LoVo (cell line): Measurements from ENCODE around the gene PPP1R15B.

Experiments
- DNase-seq: peaks from one replicate; pipeline ENCODE4 v3.0.0-alpha.2; 2016; ENCODE audit warnings: low spot score

The PPP1R15B gene

DNA sequence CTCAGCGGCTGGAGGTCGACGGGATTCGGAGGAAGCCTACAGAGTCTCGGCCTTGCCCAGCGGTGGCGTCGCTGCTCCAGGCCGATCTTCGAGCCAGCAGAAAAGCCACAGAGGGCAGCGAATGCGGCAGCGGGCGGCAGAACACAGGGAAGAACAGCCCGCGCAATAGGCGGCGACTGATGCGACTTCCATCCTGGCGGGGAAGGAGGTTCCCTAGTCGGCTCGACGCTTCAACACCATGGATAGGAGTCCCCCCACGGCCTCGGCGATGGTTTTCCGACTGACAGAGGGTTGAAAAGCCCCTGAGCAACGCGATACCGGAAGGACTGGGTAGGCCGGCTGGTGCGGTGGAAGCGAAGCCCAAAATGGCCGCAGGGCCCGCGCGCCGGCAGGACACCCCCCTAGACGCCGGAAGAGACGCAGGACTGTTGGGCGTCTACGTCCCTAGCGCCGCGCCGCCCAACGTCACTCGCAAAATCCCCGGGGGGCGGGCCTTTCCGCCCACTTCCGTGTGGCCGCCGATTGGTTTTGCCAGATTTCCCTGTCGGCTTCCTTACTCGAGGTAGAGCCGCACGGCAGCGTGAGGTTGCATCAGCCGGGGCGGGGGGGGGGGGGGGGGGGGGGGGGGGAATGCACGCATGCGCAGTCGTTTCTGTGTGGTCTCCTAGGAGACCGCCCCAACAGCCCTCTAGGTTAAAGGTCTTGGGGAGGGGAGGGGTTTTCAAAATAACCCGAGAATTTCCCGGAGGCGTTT is at the start of gene PPP1R15B:
Gene PPP1R15B, minus strand, starts transcription at position 367 of the 754 bp plus-strand sequence. CDS start 406 bp downstream, outside the sequence.
- peak; percentile 98 for DNase-seq

DNA sequence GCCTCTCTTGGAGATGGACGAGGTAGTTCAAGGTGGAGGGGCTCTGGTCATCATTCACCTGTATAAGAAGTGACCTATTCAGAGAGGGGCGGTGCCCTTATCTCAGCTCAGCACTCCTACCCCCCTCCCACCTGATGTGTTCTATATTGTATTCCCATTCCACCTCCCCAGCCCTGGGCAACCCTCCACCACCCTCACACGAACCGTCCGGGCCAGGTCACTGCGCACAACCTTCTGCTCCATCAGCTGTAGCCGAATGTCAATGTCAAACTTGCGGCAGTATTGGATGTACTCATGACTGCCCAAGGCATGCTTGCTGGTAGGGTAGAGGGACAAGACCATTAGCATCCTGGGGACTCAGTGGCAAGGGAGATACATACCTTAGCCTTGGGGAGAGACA is 48.7 kb upstream of the PPP1R15B start:
- no peak for DNase-seq

DNA sequence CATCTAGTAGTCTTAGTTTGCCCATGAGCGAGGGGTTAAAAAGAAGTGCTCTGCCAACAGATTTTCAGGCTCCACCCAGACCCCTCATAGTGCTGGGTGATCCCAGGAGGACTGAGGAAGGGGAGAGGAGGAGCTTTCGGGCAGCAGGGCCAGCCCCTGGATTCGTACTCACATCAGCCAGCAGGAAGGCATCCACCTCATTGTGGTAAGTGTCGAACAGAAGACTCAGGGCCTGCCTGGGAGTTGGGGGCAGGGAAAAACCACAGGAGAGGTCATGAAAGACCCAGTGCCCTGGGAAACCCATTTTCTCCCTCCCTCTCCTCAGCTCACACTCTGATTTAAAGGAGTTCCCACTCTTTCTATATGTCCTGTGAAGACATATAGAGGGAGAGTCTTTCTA is 48.1 kb upstream of the PPP1R15B start:
- DNase-seq = no peak

DNA sequence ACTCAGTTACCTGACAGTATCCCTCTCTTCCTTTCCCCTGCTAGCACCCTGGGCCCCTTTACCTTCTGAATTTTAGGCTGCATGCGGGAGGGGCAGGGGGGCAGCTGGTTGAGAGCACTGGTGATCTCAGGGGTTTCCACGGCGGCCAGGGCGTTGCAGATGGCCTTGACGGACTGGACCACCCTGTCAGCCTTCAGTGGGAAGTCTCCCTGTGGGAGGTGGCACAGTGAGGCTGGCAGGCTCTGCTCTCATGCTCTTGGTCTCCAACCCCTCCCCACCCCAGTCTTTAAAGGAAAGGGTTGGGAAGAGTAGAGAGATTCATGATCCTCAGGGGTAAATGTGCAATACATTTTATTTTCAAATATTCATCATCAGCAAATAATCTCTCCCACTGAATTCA is 46.0 kb upstream of the PPP1R15B start:
- no peak for DNase-seq

DNA sequence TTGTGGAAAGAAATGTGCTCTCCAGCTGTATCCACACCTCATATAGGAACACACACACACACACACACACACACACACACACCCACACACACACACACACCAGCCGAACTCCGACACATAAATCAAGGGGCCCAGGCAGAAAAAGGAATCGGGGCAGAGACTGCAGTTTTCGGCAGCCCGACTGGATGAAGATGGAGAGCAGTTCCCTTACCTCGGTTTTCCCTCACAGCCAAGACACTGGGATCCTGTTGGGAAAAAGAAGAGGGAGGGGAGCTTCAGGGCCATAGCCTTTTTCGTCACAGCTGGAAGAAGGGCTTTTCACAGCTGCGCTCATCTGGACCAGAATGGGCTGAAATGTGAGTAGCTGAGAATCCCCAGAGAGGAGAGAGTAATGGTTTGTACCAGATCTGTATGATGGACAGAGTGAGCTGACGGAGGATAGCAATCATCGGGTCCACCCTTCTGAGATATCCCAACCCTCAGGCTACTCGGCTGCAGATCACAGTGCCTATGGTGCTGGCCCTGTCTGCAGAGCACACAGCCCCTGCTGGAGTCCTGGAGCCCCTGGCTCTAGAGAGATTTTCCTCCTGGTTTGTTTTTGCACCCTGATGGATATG is 45.3 kb upstream of the PPP1R15B start:
- no peak for DNase-seq

DNA sequence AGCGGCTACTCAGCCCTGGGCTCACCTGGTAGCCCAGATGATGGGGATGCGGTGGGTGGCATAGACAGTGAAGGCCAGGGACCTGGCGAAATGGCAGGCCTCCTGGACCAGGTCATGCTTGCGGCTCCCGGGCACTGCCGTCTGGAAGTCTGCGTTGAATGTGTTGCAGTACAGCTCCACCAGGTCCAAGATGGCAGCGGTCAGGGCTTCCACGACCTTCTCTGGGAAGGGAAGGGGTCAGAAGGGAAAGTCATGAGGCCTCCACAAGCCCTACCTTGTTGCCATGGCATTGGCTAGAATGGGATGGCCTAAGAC is 44.2 kb upstream of the PPP1R15B start:
- no peak for DNase-seq

DNA sequence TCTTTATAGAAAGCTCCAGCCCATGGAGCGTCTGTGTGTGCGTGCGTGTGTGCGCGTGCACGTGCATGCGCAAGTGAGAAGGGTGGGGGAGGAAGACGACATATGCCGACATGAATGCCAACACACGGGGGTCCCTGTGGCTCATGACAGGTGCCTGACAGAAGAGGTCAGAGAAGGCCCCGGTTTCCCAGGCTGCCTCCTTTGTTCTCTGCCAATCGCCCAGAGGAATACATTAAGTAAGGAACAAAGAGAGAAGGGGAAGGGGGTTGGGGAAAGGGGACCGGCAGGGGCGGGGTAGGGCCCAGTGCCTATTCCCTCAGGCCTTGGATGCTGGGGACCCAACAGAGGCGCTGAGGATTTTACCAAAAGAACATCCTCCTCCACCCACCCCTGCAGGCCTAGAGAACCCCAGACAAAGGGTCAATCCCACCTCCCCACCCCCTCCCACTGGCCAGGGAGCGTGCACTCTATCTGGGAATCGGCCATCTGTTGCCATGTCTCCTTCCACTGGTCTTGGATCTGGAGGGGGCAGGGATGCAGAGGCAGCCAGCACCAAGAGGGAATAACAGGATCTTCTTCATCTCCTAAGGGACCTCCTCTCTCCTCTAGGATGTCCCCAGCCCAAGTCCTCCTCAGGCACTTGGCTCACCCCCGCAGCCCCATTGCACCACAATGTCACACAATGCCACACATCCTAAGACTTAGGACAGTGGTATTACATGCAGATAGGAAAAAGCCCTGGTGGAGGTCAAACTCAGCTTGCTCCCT is 43.6 kb upstream of the PPP1R15B start:
- no peak for DNase-seq

DNA sequence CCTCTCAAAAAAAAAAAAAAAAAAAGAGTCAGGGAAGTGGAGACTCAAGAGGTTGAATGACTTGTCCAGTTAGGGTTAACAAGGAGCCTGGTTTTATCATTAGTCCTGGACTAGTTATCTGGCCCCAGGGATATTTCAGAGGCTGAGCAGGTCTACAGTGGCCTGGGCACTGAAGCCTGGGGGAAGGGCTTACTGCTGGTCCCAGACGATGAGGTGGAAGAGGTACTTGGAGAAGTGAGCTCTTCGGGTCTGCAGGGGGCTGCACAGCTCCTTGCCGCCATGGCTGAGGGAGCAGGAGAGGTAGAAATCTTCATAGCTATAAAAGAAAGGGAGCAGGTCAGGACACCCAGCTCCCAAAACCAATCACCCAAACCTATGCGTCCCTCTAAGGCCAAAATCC is 42.9 kb upstream of the PPP1R15B start:
- DNase-seq = no peak

DNA sequence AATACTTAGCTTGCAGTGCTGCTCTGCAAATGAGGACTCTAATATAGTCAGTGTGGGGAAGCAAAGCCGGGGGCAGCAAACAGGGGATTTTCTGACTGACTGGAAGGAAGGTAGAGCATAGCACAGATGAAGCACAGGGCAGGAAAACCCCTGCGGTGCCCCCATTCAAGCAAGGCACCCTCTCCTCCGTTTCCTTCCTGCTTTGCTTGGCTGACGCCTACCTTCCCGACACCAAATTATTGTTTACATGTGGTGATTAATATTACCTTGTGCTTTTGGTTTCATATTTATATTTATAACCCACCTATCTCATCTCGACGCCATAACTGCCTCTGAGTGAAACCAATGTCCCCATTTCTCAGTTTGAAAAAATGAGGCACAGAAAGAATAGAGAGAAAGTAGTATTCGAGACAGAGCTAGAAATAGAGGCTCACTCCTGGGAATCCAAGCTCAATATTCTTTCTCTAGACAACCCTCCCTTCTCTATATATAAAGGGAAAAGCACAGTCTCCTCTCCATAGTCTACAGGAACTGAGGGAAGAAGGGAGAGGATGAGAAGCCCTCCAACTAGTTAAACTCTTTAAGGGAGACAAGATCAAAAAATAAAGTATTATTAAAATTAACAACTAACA is 41.6 kb upstream of the PPP1R15B start:
- DNase-seq = no peak

DNA sequence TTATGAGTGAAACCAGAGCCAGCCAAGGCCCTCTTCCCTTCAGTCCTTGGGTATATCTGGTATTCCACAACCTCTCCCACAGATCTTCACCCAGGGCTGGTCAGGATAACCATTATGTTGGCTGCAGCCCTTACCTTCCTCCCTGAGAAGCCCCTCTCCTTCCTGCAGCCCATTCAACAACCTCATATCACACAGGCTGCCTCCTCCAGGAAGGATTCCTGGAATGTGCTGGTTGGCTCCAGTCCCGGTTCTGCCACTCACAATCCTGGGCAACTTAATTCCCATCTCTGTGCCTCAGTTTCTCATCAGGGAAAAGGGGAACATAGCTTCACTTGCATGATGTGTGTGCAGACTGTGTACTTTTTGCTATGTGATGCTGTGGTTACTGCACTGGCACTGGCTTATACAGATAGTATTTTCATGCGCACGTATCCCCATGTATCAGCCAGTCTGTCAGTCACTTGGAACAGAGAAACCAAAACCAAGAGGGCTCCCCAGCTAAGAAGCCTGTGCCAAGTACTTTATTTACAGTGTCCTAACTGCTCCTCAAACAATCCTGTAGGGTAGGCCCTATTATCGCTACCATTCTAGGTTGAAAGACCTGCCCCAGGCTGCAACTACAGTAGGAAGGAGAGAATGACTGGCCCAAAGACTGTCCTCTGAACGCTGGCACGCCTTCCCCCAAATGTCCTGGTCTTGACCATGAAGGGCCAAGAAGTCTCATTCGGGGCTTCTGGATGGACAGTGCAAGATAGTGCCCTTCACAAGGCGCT is 39.9 kb upstream of the PPP1R15B start:
- no peak for DNase-seq

DNA sequence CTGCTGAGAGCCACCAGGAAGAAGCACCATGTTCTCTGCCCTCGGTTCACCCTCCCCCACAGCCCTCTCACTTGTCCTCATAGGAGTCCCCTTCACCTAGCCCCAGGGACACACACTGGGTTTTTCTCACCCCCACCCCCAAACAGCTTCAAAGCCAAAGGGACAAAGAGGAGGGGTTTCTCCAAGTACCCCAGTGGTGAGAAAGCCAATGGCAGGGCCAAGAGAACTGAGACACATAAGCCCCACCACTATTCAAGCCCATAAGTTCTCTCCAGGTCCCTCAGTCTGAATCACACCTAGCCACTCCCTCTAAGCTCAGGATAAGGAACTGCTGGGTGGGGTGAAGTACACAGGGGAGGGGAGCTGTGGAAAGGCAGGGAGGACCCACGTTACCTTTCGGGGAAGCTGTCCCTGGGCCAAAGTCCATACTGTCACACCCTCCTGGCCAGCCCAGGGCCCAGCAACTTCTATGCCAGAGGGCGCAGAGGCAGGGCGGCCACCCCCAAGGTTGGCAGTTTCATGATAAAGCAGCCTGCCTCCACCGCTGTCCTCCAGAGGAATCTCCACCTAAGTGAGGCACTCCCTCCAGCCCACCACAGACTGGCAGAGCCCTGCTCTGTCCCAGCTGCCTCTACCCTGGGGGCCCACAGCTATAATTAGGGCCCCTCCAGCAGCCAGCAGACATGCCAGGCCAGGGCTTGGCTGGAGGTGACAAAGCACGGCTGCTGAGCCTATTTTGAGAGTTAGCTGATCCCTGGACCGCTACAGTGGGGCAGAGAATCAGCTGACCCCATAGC is 39.0 kb upstream of the PPP1R15B start:
- peak; percentile 96 for DNase-seq

DNA sequence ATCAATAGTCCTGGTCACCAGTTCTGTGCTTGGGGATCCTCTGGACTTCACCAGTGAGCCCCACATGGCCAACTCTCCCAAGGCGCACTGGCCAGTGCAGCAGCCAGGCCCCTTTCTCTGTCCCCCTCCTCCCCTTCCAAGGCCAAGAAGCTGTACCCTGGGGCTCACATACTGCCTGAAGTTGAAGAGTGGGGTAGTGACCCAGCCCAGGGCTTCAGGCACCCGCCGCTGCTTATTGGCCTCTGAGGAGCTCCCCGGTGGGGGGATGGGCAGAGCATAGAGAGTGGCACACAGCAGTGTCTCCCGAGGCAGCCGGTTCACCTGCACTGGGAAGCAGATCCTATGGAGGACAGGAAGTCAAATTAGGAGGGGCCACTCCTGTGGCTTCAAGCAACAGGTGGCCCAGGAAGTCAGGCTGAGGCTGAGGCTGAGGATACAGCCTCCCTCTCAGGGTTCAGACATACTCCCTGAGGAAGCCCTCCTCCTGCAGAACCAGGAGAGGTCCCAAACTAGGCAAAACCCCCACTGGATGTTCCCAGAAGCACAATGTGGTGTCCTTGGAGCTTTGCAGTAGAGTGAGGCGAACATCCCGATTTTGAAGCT is 38.2 kb upstream of the PPP1R15B start:
- no peak for DNase-seq

DNA sequence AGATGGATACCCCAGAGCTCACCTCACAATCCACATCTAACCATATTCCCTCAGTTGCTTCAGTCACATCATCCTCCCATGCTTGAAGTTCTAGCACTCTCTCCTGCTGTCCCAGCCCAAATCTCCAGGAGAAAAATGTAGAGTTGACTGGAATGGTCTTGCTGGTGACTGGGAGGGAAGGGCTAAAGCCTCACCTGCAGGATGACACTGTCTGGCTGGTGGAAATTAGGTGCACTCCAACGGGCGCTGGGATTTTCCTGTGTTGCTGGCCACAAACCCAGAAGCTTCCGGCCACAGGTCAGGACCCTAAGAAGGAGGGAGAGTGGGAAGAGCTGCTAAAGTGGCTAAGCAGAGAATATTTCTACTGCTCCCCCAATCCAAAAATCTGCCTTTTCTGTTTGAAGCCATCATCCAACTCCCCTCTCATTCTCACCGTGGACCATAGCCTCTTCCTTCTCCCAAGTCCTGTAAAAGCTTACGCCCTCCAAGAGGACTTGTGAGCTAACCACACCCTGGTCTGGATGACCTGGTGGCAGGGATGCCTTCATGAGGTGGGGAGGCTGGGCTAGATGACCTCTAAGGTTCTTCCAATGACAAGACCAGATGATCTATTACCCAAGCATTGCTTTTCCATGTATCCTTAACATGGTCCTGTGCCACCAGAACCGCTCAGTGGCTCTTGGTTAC is 37.5 kb upstream of the PPP1R15B start:
- no peak for DNase-seq

DNA sequence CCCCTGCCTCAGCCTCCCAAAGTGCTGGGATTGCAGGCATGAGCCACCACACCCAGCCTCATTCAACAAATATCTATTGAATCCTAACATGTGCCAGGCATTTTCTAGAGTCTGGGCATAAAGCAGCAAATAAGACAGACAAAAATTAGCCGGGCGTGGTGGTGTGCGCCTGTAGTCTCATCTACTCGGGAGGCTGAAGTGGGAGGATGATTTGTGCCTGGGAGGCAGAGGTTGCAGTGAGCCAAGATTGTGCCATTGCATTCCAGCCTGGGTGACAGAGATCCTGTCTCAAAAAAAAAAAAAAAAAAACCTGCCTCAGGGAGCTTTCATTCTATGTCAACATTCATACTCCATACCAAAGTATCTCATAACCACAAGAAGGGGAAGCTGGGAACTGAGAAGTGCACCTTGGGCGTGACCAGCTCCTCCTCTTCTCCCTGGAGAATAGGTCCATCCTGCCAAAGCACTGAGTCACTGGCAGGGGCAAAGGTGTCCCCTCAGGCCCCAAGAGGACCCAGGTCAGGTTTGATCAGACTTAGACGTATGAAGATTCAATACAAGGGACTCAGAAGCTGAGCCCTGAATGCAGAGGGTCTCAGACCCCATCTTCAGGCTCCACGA is 36.8 kb upstream of the PPP1R15B start:
- peak; percentile 86 for DNase-seq

DNA sequence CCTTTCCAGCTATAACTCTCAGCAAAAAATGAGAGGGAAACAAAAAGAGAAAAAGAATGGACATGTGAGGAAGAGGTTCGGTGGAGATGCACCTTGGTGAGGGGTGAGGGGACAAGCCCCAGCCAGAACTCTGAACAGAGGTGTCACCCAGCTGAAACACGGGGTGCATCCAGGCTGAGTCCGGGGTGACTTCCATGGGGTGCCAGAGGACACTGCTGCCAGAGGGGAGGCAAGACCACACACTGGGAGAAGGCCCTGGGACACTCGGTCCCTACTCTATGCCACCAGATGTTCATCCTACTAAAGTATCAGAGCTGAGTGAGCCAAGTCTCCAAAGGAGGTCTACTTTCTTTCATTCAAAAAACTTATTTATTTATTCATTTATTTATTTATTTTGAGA is 36.1 kb upstream of the PPP1R15B start:
- DNase-seq = no peak

DNA sequence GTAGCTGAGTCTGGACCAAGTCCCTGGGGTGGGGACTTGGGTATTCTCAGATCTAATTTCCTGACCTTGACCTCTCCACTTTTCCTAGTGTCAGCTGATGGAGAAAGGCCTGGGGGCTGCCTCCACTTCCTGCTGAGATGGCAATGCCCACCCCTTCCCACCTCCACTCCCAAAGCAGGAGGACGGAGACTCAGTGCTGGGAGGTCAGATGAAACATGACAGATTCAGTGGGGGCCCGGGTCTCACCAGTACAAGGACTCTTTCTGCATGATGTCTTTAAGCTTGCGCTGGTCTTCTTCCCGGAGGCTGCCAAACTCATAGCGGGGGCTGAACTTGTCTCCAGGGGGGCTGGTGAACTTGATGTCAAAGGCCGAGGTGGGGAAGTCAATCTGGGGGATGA is 35.6 kb upstream of the PPP1R15B start:
- no peak for DNase-seq

DNA sequence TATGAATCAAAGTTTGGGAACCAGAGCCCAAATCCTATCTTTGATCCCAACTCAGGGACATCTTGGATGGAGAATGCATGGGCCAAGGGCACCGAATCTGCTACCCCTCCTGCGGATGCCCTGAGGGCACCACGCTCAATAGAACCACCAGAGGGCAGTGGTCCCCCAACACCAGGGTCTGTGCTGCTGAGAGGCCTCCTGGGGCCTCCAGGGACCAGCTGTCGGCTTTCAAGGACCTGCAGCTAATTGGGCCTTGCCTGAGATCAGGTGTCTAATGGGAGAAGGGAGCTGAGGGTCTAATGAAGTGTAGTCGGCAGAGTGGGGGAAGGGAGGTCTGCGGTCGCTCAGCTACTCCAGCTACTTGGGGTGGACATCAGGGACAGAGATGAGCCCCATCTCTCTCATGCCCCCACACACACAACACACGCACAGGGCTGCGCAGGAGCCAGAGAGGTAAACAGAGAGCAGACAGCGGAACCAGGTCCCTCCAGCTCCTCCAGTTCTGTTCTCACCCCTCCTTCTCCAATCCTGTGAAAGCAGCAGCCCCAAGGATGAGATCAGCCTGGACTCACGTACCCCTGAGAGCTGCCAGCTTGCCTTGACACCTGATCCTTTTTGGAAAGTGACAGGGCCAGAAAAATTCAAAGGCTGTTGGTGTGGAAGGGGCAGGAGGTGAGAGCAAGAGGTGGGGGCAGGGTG is 34.9 kb upstream of the PPP1R15B start:
- DNase-seq = peak; percentile 50

DNA sequence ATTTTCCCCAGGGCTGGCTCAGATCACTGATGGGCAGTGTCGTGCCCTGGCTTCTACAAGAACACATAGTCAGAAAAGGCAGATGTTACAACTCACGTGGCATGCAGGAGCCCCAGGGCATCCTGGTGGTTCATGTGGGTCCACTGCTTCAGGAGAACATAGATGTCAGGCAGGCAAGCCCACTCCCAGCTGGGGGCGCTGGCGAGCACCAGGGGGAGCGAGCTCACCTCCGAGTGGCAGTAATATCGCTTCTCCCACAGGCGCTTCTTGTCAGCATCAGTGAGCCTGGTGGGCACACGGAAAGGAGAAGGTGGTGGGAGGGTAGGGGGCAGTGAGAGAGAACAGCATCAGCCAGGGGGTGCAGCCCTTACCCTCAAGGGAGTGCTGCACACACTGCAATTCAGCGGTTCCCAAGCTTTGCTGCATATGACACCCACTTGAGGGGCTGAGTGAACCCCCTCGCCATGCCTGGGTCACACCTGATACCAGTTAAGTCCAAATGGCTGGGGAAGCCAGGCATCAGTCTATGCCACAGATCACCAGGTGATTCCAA is 34.3 kb upstream of the PPP1R15B start:
- no peak for DNase-seq
